GM18505 (cell line): Measurements from ENCODE around the gene GRID2.
"Not testable (repeated sequence)": the region's sequence is repeated elsewhere in the genome, so short reads cannot be mapped to it uniquely, and the experiment has no call there.

ENCODE experiments used
- ATAC-seq: cut with Tn5 transposase; IDR thresholded peaks from one replicate; pipeline ENCODE4 v1.9.1; 2021; ENCODE audit not compliant: unreplicated experiment
- POLR2A ChIP-seq: IDR thresholded peaks from 4 replicates; pipeline ENCODE4 v1.6.1; 2011; ENCODE audit warnings: borderline replicate concordance; ENCODE audit not compliant: insufficient read depth, insufficient read length; ENCODE audit errors: extremely low read depth

GRID2 gene

GRCh38 chr4:92268642-92269041 is 35.1 kb upstream of the GRID2 start:
- no peak for ATAC-seq

DNA sequence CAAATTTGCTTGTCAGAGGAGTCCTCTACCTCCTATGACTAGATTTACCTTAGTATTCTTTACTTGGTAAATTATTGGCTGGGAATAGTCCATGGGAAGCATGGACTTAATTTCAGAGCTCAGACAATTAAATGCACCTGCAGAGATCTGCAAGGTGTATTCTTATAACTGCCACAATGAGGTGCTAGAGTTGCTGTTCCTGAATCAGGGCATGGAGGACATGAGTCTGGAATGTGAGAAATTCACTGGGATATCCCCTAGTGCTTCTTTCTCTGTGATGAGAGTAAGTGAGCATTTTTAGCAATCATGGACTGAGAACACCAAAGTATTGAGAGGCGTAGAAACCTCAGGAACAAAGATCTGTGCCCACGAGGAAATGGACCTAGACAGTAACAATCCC is 32.9 kb upstream of the GRID2 start:
- no peak for TF ChIP-seq POLR2A
- ATAC-seq = no peak

More at GRCh38 chr4:92268642-92269041, 35.1 kb upstream of the GRID2 start:
- no peak for TF ChIP-seq POLR2A

DNA sequence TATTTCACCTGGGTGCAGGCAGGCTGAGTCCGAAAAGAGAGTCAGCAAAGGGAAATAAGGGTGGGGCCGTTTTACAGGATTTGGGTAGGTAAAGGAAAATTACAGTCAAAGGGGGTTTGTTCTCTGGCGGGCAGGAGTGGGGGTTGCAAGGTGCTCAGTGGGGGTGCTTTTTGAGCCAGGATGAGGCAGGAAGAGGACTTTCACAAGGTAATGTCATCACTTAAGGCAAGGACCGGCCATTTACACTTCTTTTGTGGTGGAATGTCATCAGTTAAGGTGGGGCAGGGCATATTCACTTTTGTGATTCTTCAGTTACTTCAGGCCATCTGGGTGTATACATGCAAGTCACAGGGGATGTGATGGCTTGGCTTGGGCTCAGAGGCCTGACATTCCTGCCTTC is 32.2 kb upstream of the GRID2 start:
- not testable (repeated sequence) for ATAC-seq

GRCh38 chr4:92277057-92277881 is 26.5 kb upstream of the GRID2 start:
- ATAC-seq = not testable (repeated sequence)

DNA sequence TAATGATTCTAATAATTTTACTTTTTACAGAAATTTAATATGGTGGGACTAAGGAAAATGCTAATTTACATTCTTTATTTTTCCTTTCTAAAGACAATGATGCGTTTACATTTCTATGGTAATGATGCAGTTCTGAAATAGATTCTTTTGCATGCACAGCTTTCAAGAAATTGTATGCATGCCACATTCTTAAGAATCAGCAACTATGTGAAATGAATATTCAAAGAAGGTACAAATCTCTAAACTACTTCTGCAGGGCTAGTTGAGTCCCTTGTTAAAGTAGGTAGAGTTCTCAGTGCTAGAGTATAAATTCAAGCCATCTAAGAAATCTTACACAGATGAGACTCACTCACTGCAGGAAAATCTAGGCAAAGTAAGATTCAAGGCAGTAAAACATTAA is 24.5 kb upstream of the GRID2 start:
- TF ChIP-seq POLR2A = no peak
- no peak for ATAC-seq

DNA sequence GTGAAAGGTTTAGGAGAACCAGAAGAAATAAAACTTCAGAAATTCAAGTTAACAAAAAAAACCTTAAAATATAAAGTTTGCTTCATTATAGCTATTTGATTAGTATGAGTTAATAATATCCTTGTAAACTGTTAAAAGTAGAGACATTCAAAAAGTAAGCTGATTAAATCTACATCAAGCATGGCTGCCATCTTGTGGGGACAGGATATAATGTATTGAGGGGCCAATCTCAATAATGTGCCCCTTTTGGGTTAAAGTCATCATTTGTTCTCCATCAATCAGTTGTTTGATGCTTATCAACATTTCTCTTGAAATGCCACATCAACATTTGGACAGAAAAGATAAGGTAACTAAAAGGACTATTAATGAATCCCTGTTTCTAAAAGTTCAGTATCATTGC is 4.6 kb upstream of the GRID2 start:
- no peak for TF ChIP-seq POLR2A
- ATAC-seq = no peak

GRCh38 chr4:92304121-92304520 is 355 bp downstream of the GRID2 start:
- no peak for ATAC-seq
- no peak for TF ChIP-seq POLR2A

- TF ChIP-seq POLR2A = no peak
- no peak for ATAC-seq
These were observed 840 bp downstream of the GRID2 start for GRCh38 chr4:92304606-92305005.

- no peak for ATAC-seq
- no peak for TF ChIP-seq POLR2A
These were observed 1.5 kb downstream of the GRID2 start for GRCh38 chr4:92305148-92305877.

- ATAC-seq = no peak
- no peak for TF ChIP-seq POLR2A
These were observed 2.2 kb downstream of the GRID2 start for GRCh38 chr4:92305878-92306520.

GRCh38 chr4:92307181-92307580 is 3.4 kb downstream of the GRID2 start:
- ATAC-seq = no peak
- no peak for TF ChIP-seq POLR2A

- ATAC-seq = no peak
- TF ChIP-seq POLR2A = no peak
These were observed 4.1 kb downstream of the GRID2 start for GRCh38 chr4:92307866-92308265.

GRCh38 chr4:92317047-92317446 is 13.3 kb downstream of the GRID2 start:
- no peak for TF ChIP-seq POLR2A

GRCh38 chr4:92328095-92328494 is 24.3 kb downstream of the GRID2 start:
- no peak for TF ChIP-seq POLR2A
- ATAC-seq = no peak

More at GRCh38 chr4:92317047-92317446, 13.3 kb downstream of the GRID2 start:
- ATAC-seq = no peak
